HG02571 (cell line): Measurements from ENCODE around the gene PSMB5.
A peak's percentile ranks its signal among the peaks of the same experiment; 100 is the strongest.

Experiments
- ATAC-seq: cut with Tn5 transposase; IDR thresholded peaks from one replicate; pipeline ENCODE4 v1.9.1; 2021; ENCODE audit warnings: mild to moderate bottlenecking, moderate library complexity; ENCODE audit not compliant: unreplicated experiment

Gene PSMB5

GRCh38 chr14:23034498-23035302 lies at the start of gene PSMB5:
TSS of gene PSMB5 (minus strand) at chr14:23034900. CDS start at chr14:23034881, 19 bp downstream.
- ATAC-seq: peak; percentile 94

DNA sequence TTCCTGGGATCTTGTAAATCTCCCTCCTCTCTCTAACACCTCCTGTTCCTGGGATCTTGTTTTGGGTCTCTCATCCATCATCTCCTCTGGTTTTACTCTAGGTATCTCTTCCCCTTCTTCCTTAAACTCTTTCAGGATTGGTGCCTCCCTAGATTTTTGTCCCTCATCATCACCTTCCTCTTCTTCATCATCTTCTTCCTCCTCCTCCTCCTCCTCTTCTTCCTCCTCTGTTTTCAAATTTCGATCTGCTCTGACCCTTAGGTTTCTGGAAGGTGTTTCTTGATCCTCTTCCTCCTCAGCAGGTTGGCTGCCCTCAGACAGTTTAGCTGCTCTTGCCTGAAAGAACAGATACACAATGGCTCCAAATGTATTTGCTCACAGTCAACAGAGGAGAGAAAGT lies 45.8 kb upstream of the PSMB5 start:
- no peak for ATAC-seq

GRCh38 chr14:23079716-23080115 lies 45.0 kb upstream of the PSMB5 start:
- ATAC-seq: no peak

DNA sequence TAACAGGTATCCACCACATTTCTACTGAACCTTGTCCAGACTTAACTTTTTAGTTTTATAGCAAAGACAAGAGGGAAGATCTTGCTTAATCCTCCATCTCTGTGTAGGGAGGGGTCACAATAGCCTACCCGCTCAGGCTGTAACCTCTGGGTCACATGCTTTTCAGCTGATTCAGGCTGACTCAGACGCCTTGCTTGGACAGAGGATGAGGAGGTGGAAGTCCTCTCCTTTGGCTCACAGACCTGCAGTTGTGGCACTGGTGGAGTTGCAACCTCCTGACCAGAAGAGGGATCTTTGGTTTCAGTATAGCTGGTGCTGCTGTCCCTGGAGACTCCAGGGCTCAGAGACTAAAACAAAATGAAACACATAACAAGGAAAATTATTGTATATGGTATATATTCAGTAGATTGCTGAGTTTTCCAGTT lies 44.0 kb upstream of the PSMB5 start:
- no peak for ATAC-seq

GRCh38 chr14:23077962-23078361 lies 43.3 kb upstream of the PSMB5 start:
- no peak for ATAC-seq

- no peak for ATAC-seq
Measured at GRCh38 chr14:23076785-23077408, 42.2 kb upstream of the PSMB5 start.

DNA sequence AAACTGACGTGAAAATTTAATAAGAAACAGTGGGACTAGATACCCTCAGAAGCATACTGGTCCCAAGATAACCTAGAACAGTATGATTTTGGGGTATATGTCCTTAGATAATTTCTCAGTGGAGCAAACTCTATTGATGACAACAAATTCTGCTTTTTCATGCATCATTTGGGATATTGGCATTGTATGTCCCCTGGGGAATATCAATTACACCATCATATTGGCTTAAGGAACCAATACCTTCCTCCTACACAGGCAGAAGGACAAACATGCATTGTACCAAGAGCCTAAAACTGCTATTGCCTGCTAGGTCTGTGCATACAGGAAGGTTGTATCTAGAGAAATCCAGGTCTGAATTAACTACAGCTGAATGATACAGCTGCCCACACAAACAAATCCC lies 40.2 kb upstream of the PSMB5 start:
- no peak for ATAC-seq

- no peak for ATAC-seq
Measured at GRCh38 chr14:23071921-23072539, 37.3 kb upstream of the PSMB5 start.

DNA sequence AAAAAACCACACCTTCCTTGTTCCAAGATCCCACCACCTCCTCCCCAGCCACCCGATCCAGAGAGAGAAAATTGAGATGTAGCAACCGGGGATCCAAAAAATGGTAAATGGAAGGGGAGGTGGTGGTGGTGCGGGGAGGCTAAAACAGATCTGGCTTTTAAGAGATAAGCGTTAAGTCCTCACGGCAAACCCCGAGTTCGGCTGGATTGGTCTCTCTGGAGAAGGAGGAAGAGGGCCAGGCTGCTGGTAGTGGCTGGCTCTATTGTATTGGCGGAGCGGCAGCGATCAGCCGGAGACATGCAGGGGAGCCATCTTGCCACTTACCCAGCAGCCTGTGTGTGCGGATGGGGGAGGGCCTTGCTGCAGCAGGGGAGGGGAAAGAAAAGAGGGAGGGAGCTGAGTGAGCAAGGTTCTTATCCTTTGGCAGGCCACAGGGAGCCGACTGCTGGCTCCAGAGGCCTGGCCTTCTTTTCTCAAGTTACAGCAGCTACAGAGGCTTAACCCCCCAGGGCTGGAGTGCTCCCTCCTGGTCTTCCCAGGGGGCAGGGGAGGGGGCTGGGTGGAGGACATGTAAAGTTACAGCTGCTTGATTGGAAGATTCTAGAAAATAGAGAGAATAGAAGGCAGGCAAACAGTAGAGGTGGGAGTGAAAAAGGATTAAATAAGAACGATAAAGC lies 36.7 kb upstream of the PSMB5 start:
- peak; percentile 90 for ATAC-seq

DNA sequence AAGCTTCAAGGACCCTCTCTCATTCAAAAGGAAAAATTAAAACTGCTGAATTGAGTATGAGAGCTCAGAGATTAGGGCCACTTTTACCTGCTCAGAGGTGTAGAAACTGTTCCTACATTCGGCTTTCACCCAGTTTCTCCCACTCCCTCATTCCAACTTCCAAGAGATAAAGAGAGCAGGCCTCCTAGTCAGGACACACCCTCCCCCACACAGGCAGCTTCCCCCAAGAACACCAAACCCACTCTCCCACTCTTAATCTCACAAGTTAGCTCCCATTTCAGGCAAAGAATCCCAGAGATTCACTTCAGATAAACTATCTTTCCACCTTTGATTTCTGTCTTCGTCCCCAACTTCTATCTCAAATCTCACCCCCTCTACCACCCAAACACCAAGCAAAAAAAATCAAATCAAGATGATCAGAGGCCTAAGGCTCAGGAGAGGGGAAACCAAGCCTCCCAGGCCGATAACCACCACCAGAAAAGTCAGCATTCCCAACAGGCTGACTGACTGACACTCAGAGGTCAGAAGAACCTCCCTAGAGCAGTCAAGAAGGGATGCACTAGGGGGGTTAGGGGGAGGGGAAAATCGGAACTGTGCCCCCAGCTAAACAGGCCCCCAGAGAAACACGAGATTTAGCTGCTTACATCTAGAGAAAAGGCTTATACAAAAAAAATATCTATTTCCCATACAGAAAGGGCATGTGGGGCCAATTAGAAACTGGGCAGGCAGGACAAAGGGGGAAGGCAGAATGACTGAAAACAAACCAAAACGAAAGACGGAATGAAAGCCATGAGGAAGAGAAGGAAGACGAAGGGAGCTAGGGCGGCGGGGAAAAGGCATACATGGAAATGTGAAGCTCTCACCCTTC lies 35.8 kb upstream of the PSMB5 start:
- no peak for ATAC-seq

DNA sequence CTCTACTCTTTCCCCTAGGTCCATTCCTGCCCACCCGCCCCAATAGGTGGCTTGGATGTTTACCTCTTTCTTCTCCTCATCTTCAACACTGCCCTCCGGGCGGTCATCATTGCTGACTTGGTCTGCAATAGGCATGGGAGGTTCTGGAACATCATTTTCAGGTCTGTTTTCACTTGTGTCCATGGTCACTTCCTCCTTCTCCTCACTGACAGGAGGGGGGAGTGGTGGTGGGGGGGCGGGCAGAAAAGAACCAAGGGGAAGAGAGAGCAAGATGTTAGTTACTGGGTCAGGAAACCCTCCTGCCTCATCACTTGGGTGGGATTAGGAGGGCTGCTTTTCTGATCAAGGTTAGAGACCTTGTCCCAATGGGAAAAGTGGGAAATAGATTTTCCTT lies 34.7 kb upstream of the PSMB5 start:
- no peak for ATAC-seq

GRCh38 chr14:23068789-23069412 lies 34.2 kb upstream of the PSMB5 start:
- ATAC-seq: peak; percentile 58

DNA sequence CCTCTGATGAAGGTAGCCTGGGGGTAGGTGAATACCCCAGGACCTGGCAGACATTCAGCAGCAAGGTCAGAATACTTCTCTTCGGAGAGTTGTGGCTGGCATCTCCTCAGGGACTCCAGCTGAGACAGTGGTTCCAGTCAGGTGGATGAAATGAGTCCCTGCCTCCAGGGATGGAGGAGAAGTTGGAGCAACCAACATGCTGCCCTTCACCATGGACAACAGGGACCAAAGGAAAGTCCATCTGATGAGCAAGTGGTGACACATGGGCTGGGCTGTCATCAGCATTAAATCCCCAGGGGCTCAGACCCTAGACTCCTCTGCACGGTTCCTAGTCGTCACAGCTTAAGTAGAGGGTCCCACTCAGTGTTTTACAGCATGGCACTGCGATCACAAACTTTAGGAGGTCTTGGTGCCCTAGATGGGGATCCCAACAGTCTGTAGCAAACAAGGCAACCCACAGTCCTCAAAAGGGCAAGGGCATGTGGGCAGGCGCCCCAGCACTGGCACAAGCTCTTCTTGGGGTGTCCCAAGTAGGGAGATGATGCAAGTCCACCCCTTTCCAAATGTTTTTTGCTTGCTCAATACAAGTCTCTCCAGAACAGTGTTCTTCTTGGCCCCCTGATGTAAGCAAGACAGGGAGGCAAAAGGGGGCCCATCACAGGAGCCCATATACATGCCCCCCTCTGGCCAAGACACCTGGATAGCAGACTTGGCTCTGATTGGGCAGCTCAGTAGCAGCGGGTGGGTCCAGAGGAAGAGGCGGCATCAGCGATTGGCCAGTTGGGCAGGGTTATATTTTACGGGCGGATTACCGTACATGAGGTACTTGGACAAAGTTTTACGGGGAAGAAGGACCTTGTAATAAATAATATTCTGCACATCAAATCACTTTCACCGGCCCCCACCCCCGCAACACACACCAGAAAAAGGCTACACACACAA lies 33.4 kb upstream of the PSMB5 start:
- no peak for ATAC-seq

GRCh38 chr14:23066855-23067744 lies 32.4 kb upstream of the PSMB5 start:
- ATAC-seq: no peak

GRCh38 chr14:23066368-23066767 lies 31.7 kb upstream of the PSMB5 start:
- no peak for ATAC-seq

DNA sequence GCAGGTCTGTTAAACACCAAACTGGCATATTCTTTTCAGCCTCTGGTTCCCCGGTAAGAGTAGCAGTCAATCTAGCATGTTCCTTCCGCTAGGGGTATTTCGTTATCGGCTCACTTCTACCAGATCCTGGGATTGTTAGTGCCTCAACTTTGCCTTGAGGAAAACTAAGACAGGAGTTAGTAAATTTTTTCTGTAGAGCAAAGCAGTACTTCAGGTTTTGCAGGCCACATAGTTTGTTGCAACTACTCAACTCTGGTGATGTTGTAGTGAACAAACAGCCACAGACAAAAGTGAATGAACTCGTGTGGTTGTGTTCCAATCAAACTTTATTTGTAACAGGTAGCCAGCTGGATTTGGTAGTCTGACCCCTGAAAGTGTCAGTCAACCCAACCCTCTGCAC lies 28.9 kb upstream of the PSMB5 start:
- no peak for ATAC-seq

DNA sequence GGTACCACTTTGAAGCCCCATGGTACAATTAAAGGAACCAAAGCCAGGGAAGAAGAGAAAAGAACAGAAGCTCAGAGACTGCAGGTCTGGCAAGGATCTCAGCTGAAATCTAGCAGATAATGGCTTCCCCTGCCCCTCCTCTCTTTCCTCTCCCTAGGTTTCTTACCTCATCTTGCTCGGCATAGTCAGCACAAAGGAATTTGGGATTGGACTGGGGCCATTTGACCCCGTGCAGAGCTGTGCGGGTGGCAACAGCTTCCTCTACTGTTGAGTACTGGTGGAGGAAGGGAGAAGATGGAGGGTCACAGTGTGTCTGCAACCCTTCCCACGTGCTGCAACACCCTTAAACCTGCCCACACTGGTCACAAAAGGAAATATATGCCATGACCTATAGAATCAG lies 27.3 kb upstream of the PSMB5 start:
- no peak for ATAC-seq
